HG02798 (cell line): ENCODE data around the gene XRRA1.
A peak's percentile ranks its signal among the peaks of the same experiment; 100 is the strongest.

ENCODE experiments used
- ATAC-seq: cut with Tn5 transposase; IDR thresholded peaks from one replicate; pipeline ENCODE4 v1.9.1; 2021; ENCODE audit warnings: mild to moderate bottlenecking; ENCODE audit not compliant: unreplicated experiment, poor library complexity

XRRA1 gene

DNA sequence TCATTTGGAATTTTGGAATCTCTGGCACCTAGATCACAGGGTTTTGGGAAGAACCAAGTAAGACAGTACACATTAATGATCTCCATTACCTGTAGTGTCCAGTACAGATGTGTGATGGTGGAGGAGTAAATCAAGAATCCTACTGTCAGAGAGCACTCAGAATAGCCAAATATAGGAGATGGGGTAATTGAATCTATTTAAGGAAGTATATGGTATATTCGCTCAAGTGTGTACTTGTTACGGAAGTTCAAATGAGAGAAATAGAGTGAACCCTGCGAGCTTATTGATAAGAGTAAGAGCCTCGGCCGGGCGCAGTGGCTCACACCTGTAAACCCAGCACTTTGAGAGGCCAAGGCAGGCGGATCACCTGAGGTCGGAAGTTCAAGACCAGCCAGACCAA is 2.3 kb upstream of the XRRA1 start:
- ATAC-seq = no peak

- no peak for ATAC-seq
Measured at GRCh38 chr11:74950374-74950969, 1.6 kb upstream of the XRRA1 start.

DNA sequence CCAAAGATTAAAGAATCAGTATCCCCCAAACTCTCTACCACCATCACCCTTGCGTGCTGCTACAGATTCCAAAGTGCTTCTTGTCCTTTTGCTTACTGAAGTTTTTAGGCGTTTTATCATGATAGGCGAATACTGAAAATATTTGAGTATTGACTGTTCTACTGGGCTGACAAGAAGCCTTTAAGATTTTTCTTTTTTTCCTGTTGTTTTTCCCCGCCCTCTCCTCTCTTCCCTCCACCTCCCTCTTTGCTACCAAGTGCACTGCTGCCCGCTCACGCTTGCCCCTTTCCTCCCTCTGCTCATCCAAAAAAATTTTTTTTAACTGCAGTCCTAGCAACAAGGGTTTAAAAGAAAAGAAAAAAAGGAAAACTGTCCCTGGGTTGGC is 854 bp upstream of the XRRA1 start:
- ATAC-seq = no peak

- ATAC-seq = peak; percentile 7
Measured at GRCh38 chr11:74948546-74948897, 369 bp downstream of the XRRA1 start.

- no peak for ATAC-seq
Measured at GRCh38 chr11:74942073-74942759, 6.7 kb downstream of the XRRA1 start.

GRCh38 chr11:74941492-74941891 is 7.4 kb downstream of the XRRA1 start:
- ATAC-seq = no peak

GRCh38 chr11:74937696-74938475 is 11.0 kb downstream of the XRRA1 start:
- no peak for ATAC-seq

DNA sequence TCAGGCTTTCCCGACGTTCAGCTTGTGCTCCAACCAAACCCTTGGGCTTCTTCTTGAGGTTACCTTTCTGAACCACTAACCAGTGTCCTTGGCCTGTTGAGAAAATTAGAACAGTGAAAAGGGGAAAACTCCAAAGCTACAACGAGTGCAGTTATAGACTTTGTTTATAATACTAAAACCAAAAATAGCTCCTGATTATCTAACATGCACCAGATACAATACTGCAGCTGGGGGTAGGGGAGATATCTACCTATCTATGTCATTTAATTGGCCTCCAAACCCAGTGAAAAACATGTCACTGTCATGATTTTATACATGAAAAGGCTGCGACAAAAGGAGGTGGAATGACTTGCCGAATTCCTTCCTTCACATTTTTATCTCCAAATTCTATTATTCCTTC is 11.9 kb downstream of the XRRA1 start:
- ATAC-seq = no peak

GRCh38 chr11:74936087-74936486 is 12.8 kb downstream of the XRRA1 start:
- no peak for ATAC-seq

- no peak for ATAC-seq
Measured at GRCh38 chr11:74935285-74935684, 13.6 kb downstream of the XRRA1 start.

- no peak for ATAC-seq
Measured at GRCh38 chr11:74933765-74934164, 15.1 kb downstream of the XRRA1 start.

GRCh38 chr11:74932797-74933196 is 16.1 kb downstream of the XRRA1 start:
- ATAC-seq = no peak

DNA sequence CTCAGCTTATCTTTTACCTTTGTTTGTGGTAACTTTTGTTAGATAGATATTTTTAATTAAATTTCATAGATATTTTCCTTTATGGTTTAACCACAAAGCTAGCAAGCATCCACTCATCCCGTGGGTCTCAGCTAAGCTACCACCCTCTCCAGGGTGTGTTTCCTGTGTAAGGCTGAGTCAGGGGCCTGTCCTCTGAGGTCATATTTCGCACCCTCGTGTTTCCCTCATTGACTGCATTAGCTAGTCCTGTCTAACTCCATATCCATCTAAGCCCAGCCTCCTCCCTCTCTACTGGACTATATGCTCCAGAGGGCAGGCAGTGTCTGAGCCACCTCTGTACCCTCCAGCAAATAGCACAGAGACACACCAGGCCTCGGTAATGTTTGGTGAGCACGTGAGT is 16.7 kb downstream of the XRRA1 start:
- ATAC-seq = no peak

DNA sequence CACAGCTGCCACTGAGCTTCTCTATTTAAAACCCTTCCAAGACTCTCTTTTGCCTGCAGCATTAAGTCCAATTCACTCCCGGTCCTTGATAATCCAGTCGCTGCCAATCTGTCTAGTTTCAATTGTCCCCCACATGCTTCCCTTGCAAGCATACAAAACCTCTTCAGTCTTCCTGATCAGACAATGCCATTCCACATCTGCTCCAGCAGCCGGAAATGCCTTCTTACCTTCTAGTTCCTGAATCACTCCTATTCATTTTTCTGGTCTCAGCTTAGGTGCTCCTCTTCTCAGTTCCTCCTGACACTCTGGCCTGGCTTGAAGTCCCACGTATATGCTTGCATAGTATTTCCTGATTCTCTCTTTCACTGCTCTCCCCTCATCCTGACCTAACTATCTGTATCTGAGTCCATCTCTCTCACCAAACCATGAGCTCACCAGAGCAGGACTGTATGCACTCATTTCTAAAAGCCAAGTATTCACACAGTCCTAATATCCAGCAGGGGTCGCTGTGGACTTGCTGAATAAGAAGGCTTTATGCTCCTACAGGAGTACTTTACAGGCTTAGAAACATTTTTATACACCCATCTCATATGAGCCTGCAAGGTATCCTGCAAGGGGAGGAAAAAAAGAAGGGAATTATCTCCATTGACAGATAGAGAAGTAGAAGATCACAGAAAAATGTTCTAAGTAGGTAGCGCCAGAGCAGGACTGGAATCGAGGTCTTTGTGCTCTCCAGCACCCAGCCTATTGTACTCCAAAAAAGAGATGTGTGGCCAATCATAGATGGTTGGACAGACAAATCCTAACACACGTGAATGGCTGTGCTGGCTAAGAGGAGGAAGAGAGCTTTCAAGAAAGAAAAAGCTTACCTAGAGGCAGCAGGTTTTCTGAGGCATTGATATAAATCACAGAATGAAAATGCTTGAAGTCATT is 19.2 kb downstream of the XRRA1 start:
- peak; percentile 67 for ATAC-seq

DNA sequence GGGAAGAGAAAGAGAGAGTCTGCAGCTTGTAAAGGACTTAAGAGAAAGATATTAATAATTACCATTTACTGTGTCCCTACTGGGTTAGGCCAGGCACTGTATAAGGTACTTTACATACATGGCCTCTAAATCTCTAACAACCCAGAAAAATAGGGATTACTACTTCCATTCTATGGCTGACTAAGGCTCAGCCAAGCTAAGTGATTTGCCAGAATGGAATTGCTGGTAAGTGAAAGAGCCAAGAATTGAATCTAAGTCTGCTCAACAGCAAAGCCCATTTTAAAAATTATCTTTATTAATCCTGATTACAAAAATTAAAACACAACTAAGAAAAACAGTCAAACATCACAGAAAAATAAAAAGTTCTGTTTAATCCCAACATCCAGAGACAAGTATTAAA is 21.4 kb downstream of the XRRA1 start:
- no peak for ATAC-seq

- no peak for ATAC-seq
Measured at GRCh38 chr11:74926304-74927030, 22.4 kb downstream of the XRRA1 start.

- no peak for ATAC-seq
Measured at GRCh38 chr11:74925281-74925680, 23.6 kb downstream of the XRRA1 start.

- ATAC-seq = no peak
Measured at GRCh38 chr11:74923125-74923524, 25.8 kb downstream of the XRRA1 start.

- ATAC-seq = peak; percentile 31
Measured at GRCh38 chr11:74909812-74910211, 39.1 kb downstream of the XRRA1 start.

DNA sequence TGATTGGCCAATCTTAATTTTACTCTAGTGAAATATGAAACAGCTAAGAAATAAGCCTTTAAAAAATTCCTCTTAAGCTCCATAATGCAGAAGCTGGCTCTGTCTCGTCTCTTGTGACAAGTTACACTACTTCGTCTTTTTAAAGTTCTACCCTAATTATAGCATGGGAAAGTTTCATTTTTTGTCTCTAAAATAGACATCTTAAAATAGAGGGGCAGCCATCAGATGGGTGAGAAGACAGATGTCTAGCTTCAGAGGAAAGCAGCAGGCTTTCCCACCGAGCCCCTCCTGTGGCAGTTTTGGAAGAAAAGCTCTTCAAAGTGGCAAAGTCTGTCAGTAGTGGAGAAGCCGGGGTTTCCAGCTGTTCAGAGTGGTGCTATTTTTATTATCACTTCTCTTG is 39.5 kb downstream of the XRRA1 start:
- ATAC-seq = peak; percentile 51
